ENCODE results near the gene RLN1. TPM values are rescaled to one million over a fixed set of nuclear protein-coding genes. Genes with fewer than 3 reads are reported as not detected.
"Not testable (repeated sequence)": the region's sequence is repeated elsewhere in the genome, so short reads cannot be mapped to it uniquely, and the experiment has no call there.

RLN1 gene
- total RNA-seq, 4 donors from 2014 or later, result not detected

GRCh38 chr9:5352637-5353248, 13.1 kb upstream of the RLN1 start:
- DNase-seq (ENCODE audit: low spot score in 2 of 2), result no peak
- Histone ChIP-seq H3K4me3 (no peak overlapping the region), H3K4me1 (no peaks in the 10 kb centered on the region), H3K27me3 (no peaks in the 10 kb centered on the region), H3K9me3 (peaks cover 0 to 32% (median 2%) of the 10 kb centered on the region in 4 donors), H3K27ac (no peak overlapping the region), H3K36me3 (peaks cover 0 to 20% (median 0%) of the 10 kb centered on the region in 3 donors)
- 79 to 89% methylated on average over 1 of the region's 1 CpG for WGBS, 2 donors
- TF ChIP-seq EP300 (IDR thresholded peaks at IDR 0.05) (no peak), CTCF (IDR thresholded peaks at IDR 0.05) (no peak), POLR2A (IDR thresholded peaks at IDR 0.05) (no peak)

- Histone ChIP-seq H3K36me3 (no peaks in the 10 kb centered on the region), H3K27me3 (no peaks in the 10 kb centered on the region), H3K4me3 (no peak overlapping the region), H3K4me1 (peaks cover 0 to 3% (median 0%) of the 10 kb centered on the region in 4 donors), H3K9me3 (no peaks in the 10 kb centered on the region), H3K27ac (no peak overlapping the region)
- TF ChIP-seq CTCF (IDR thresholded peaks at IDR 0.05), result no peak
- no peak for TF ChIP-seq POLR2A (IDR thresholded peaks at IDR 0.05)
- no peak for TF ChIP-seq EP300 (IDR thresholded peaks at IDR 0.05)
- WGBS, 2 donors, result 71 to 74% methylated on average over 4 of the region's 4 CpGs
- no peak for DNase-seq (ENCODE audit: low spot score in 2 of 2)
Measured at GRCh38 chr9:5336688-5337087, 3.0 kb downstream of the RLN1 start.

- DNase-seq (ENCODE audit: low spot score in 2 of 2); H3K4me3 ChIP-seq; H3K9me3 ChIP-seq; H3K36me3 ChIP-seq; H3K27me3 ChIP-seq; H3K4me1 ChIP-seq; H3K27ac ChIP-seq: not testable (repeated sequence)
- WGBS, 2 donors, result 85 to 87% methylated on average over 3 of the region's 3 CpGs
Measured at GRCh38 chr9:5331276-5331675, 8.4 kb downstream of the RLN1 start.

- no peaks in the 10 kb centered on the region for H3K27me3 ChIP-seq
- TF ChIP-seq EP300 (IDR thresholded peaks at IDR 0.05) (no peak), CTCF (IDR thresholded peaks at IDR 0.05) (no peak), POLR2A (IDR thresholded peaks at IDR 0.05) (no peak)
- DNase-seq (ENCODE audit: low spot score in 2 of 2), result no peak
- no peak overlapping the region for H3K4me3 ChIP-seq
- no peaks in the 10 kb centered on the region for H3K36me3 ChIP-seq
- no peaks in the 10 kb centered on the region for H3K9me3 ChIP-seq
- no peaks in the 10 kb centered on the region for H3K4me1 ChIP-seq
- WGBS, 2 donors, result 66 to 68% methylated on average over 10 of the region's 10 CpGs
- no peak overlapping the region for H3K27ac ChIP-seq
Measured at GRCh38 chr9:5326893-5327548, 12.7 kb downstream of the RLN1 start.

GRCh38 chr9:5326187-5326586, 13.5 kb downstream of the RLN1 start:
- no peaks in the 10 kb centered on the region for H3K36me3 ChIP-seq
- no peaks in the 10 kb centered on the region for H3K4me1 ChIP-seq
- no peaks in the 10 kb centered on the region for H3K9me3 ChIP-seq
- H3K27me3 ChIP-seq, result no peaks in the 10 kb centered on the region
- no peak for DNase-seq (ENCODE audit: low spot score in 2 of 2)
- TF ChIP-seq CTCF (IDR thresholded peaks at IDR 0.05), result no peak
- no peak for TF ChIP-seq EP300 (IDR thresholded peaks at IDR 0.05)
- no peak overlapping the region for H3K4me3 ChIP-seq
- no peak overlapping the region for H3K27ac ChIP-seq

GRCh38 chr9:5321601-5322000, 18.1 kb downstream of the RLN1 start:
- 77 to 82% methylated on average over 1 of the region's 1 CpG for WGBS, 2 donors
- DNase-seq (ENCODE audit: low spot score in 2 of 2); H3K27ac ChIP-seq; H3K27me3 ChIP-seq; H3K36me3 ChIP-seq; H3K4me1 ChIP-seq; H3K9me3 ChIP-seq; H3K4me3 ChIP-seq: not testable (repeated sequence)

Measured in tibial nerve (tissue), 4 donors.